Fibroblast of pulmonary artery (primary cell): ENCODE measurements around the gene MCM3AP.

Source experiments
- DNase-seq: peaks from one replicate; pipeline ENCODE4 v3.0.0-alpha.2; 2010; ENCODE audit warnings: low read depth
- H3K4me3 ChIP-seq: replicated peaks from 2 replicates; pipeline ENCODE4 v1.5.1; 2011; ENCODE audit warnings: low read depth, mild to moderate bottlenecking, control low read depth, low read length, moderate library complexity
- TF ChIP-seq, protein P1 (sequence below): IDR thresholded peaks from 2 replicates; pipeline ENCODE4 v1.5.1; 2011; ENCODE audit warnings: mild to moderate bottlenecking, control low read depth, low read length, inconsistent platforms; ENCODE audit errors: missing control alignments

MCM3AP gene

DNA sequence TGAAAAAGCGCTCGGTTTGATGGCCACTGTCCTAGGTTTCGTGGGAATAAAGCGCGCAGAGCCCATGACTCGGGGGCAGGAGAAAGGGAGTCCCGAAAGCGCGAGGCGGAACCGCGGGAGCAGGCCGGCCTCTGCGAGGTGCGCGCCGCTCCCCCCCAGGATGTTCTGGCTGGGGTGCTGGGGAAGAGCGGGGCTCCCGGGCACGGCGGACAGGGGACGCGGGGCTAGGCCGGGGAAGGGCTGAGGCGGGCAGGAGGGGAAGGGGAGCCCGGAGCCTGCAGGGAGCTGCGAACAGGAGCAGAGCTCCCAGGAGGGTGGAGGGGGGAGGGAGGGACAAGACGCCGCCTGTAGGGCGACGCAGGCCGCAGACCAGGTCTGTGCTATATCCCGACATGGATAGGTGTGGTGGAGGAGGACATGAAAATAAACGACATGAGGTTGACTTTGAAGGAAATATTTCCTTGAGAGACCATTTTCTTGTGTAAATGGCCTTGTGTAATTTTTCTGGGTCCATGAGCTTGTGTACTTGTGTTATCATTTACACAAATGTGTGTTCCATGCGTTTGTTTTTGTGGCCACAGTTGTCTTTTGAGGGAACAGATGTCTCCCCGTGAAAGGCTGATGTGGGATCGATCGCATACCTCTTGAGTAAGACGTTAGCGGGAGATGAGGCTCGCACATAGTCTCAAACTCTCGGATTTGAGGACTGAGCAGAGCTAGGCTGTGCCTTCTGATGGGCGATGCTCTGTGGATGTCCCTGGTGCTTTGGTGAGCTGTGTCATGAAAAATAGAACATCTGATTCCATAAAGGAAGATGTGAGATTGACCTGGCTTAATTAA lies 39.9 kb upstream of the MCM3AP start:
- H3K4me3 ChIP-seq = peak overlapping the region; percentile 73
- DNase-seq = peak; percentile 56
- TF ChIP-seq, protein P1, sequence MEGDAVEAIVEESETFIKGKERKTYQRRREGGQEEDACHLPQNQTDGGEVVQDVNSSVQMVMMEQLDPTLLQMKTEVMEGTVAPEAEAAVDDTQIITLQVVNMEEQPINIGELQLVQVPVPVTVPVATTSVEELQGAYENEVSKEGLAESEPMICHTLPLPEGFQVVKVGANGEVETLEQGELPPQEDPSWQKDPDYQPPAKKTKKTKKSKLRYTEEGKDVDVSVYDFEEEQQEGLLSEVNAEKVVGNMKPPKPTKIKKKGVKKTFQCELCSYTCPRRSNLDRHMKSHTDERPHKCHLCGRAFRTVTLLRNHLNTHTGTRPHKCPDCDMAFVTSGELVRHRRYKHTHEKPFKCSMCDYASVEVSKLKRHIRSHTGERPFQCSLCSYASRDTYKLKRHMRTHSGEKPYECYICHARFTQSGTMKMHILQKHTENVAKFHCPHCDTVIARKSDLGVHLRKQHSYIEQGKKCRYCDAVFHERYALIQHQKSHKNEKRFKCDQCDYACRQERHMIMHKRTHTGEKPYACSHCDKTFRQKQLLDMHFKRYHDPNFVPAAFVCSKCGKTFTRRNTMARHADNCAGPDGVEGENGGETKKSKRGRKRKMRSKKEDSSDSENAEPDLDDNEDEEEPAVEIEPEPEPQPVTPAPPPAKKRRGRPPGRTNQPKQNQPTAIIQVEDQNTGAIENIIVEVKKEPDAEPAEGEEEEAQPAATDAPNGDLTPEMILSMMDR = peak; percentile 39

DNA sequence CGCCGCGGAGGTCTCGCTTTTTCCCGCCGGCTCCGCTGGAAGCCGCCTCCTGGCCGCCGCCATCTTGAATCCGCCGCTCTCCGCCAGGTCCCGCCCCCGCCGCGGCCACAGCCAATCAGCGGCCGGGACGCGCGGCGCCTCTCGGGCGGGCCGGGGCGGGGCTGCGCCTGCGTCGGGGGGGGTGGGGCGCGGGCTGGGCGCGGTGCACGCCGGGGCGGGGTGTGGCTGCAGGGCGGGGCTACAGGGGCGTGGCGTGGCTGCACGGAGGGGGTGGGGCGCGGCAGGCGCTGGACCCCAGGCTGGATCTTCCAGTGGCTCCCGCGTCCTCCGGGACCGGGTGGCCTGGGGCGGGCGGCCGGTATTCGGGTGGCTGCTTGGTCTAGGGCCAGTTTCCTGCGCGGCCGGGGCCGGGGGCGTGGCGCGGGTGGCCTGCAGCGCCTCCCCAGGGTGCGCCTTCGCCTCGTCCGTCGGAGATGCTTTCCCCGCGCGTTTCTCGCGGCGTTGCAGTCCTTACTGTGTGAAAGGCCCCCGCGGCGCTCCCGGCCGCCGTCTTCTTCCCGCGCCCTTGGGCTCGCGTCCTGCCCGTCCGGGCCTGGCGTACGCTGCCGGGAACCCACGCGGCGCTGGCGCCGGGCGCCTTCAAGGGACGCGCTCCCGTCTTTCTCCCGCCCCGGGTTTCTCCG lies 39.1 kb upstream of the MCM3AP start:
- TF ChIP-seq, protein P1 = no peak
- peak overlapping the region; percentile 93 for H3K4me3 ChIP-seq
- peak; percentile 81 for DNase-seq

DNA sequence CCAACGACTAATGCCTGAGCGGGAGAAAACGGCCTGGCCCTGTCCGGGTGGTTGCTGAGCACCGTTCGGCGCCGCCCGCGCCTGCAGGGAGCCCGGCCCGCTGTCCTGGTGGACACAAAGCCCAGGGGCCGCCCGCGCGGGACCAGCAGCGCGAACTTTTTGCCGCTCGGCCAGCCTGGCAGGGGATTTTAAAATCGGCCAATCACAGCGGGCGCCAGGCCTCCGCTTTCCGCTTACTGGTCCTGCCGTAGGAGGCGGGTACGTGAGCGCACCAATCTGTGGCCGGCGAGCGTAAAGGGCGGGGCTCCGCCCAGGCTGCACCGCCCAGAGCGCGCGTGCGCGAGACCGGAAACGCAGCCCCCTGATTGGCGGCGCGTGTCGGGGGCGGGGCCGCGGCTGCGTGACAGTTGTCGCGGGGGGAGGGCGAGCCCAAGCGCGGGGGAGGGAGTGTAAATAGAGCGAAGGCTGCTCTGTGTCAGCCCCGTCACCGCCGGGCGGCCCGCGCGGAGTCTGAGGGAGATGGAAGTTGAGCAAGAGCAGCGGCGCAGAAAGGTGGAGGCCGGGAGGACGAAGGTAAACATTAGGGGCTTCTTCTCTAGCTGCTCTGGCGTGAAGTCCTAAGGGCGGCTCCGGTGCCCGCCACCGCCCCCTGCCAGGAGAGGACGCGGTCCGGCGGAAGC lies 38.4 kb upstream of the MCM3AP start, which contains the start of the genes C21orf58 and PCNT:
Gene C21orf58, minus strand, starts transcription at position 161 of the 680 bp plus-strand sequence. CDS start 1,132 bp downstream, outside the sequence.
Gene PCNT, plus strand, starts transcription at position 447 of the 680 bp plus-strand sequence. Its CDS starts 73 bp downstream, at position 520.
- H3K4me3 ChIP-seq = peak within 1 kb of the TSS; percentile 93
- TF ChIP-seq, protein P1 = no peak
- DNase-seq = peak; percentile 98

DNA sequence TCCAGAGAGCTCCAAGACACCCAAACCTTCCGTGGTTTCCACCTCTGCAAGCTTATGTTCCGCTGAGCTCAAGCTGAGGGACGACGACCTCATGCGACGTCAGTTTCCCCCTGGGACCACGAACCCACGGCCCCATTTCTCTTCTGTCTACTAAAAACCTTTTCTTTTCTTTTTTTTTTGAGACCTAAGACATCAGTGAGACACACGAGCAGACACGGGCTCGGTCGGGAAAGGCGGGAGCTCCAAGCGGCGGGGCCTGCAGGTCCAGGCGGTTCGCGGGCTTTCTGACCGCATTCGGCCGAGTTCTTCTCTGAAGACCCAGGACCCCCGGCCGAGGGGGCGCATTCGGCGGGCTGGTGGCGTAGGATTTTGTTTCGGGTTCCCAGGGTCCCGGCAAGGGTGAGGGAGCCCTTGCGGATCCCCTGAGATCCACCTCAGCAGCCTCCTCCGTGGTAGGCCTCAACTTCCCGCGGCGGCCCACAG lies 37.9 kb upstream of the MCM3AP start:
- H3K4me3 ChIP-seq = peak overlapping the region; percentile 93
- DNase-seq = no peak
- TF ChIP-seq, protein P1 = no peak

DNA sequence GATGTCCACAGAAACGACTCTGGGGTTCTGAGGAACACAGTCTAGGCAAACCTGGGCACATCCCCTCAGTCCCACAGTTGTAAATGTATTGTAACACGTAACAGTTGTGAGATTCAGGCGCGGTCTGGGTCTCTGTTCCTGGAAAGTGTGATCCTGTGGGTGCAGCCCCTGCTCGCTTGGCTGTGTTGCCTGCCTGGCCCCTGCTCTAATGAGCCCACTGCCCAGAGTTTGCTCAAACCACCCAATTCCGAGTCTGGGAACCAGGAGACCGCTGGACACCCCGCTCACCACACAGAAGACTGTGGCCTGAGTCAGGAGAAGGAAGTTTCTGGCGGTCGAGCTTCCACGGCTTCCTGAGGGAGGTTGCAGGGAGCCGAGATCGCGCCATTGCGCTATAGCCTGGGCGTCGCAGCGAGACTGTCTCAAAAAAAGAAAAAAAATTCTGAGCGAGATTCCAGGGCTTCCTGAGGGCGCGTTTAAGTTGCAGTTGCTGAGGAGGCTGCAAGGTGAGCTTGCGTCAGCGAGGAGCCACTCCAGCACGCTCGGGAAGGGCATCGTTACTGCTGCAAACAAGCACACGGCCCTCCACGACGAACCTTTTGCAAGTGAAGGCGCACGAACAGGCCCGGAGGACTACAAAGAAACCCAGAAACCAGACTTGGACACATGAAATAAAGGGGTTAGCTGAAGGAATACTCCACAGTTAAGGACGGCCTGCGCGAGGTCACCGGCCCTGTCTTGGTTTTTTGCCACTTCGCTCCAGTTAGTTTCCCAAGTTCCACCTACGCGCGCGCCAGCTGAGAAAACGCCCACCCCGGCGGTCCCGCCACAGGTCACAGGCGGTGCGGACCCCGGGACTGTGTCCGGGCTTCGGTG lies 37.2 kb upstream of the MCM3AP start:
- TF ChIP-seq, protein P1 = no peak
- H3K4me3 ChIP-seq = peak overlapping the region; percentile 93
- peak; percentile 37 for DNase-seq

DNA sequence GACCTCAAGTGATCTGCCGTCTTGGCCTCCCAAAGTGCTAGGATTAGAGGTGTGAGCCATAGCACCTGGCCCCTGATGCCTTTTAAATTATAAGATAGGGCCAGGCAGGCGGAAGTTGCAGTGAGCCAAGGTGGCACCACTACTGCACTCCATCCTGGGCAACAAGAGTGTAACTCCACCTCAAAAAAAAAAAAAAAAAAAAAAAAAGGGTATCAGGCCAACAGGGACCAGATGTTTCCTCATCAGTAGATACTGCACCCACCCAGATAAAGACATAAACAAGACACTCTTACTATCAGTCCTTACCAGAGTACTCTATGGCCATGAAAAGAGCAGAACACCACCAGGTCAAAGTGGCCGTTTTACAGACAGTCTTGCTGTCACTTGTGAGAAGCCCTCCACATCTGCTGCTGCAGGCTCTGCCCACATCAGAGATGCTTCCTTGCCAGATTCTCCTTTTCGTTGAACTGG lies 35.0 kb upstream of the MCM3AP start:
- no peak for DNase-seq
- H3K4me3 ChIP-seq = no peak overlapping the region
- TF ChIP-seq, protein P1 = no peak
